ENCODE measurements around the gene PTDSS2.

GRCh38 chr11:477052-477715, 27.1 kb downstream of the PTDSS2 start:
- TF ChIP-seq TBL1XR1 (IDR thresholded peaks at IDR 0.05; ENCODE audit: low read depth, low read length) (no peak), YY1 (IDR thresholded peaks at IDR 0.05; ENCODE audit: low read depth, low read length) (no peak), ZNF207 (IDR thresholded peaks at IDR 0.05; ENCODE audit: borderline replicate concordance) (no peak), CTCF (IDR thresholded peaks at IDR 0.05 in 2 of 3, conservative IDR thresholded peaks at IDR 0.05 in 1 of 3; ENCODE audit: control insufficient read depth in 2 of 3, extremely low read depth in 1 of 3, insufficient read depth in 1 of 3, low read depth in 3 of 3, low read length in 3 of 3) (no peak)

All from GM12878 (cell line).